ENCODE results near the gene ASCL2.
A peak's percentile ranks its signal among the peaks of the same experiment; 100 is the strongest.

DNA sequence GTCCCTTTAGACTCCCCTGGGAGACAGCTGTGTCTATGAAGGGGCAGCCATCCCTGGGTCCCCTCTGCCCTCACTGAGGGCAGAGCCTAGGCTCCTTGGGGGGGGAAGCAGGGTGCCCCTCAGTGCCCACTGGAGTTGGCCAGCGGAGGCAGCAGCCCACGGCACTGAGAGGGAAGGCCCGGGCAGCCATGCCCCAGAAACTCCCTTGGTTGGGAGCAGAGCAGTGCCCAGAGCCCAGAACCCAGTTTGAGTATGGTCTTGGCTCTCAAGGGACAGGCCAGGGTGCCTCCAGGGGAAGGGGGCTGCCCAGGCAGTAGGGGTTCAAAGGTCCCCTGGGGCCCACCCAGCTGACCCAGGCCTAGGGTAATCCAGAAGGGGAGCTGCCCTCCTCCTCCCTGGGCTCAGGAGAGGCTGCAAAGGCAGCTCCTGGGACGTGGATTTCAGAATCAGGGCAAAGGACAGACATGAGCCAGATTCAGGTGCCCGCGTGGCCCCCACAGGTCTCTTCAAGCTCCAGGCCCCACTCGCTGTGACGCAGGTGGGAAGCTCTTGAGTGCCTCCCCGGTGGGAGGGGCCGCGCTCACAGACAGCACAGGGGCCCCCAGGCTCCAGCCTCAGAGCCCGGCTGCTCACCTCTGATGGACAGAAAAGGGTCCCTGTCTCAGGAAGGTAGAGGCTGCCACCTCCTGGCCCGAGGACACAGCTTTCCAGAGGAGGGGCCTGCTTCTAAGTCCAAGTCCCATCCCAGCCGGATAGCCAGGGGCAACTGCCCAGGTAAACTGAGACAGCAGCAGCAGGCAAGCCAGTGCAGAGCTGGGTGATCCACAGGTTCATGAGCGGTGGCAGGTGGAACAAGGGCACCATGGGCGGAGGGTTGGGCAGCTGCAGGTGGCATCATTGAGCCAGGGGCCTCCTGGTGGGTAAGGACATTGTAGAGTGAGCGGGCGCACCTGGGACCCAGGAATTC lies 28.7 kb upstream of the ASCL2 start:
- peak in 5 of 7 experiments; percentile 20 to 59 (median 53) for TF ChIP-seq CTCF (IDR thresholded peaks at IDR 0.05)
- TF ChIP-seq POLR2A (IDR thresholded peaks at IDR 0.05): no peak
